Endodermal cell (in vitro differentiated cells): ENCODE data around the gene SBF2. TPM values are rescaled to one million over a fixed set of nuclear protein-coding genes. Genes with fewer than 3 reads are reported as not detected.

Experiments
- DNase-seq: peaks from one replicate; pipeline ENCODE4 v3.0.0-alpha.2; 2017
- H3K27ac ChIP-seq: 2 replicates; pipeline ENCODE4 v1.5.1; 2013; ENCODE audit warnings: mild to moderate bottlenecking, low read depth, low read length, moderate library complexity
- H3K27me3 ChIP-seq: 2 replicates; pipeline ENCODE4 v1.6.1; 2013; ENCODE audit warnings: mild to moderate bottlenecking, low read length, moderate library complexity; ENCODE audit not compliant: insufficient read depth, control insufficient read depth, poor library complexity, severe bottlenecking
- H3K36me3 ChIP-seq: 2 replicates; pipeline ENCODE4 v1.7.0; 2013; ENCODE audit warnings: mild to moderate bottlenecking, low read length, moderate library complexity; ENCODE audit not compliant: control insufficient read depth, insufficient read depth
- H3K4me1 ChIP-seq: one replicate; pipeline ENCODE4 v1.7.0; 2013; ENCODE audit warnings: low read length; ENCODE audit not compliant: control insufficient read depth, insufficient read depth
- H3K4me3 ChIP-seq: 2 replicates; pipeline ENCODE4 v1.5.1; 2013; ENCODE audit warnings: mild to moderate bottlenecking, low read length, moderate library complexity
- H3K9ac ChIP-seq: 2 replicates; pipeline ENCODE4 v1.6.1; 2013; ENCODE audit warnings: mild to moderate bottlenecking, low read length, moderate library complexity; ENCODE audit not compliant: poor library complexity, severe bottlenecking; ENCODE audit errors: extremely low read depth
- H3K9me3 ChIP-seq: 2 replicates; pipeline ENCODE4 v1.6.1; 2013; ENCODE audit warnings: mild to moderate bottlenecking, low read length, moderate library complexity; ENCODE audit not compliant: control insufficient read depth
- H3K27ac Mint-ChIP-seq: 2 replicates; pipeline ENCODE4 v1.8.0; 2020; ENCODE audit warnings: mixed read lengths
- H3K27me3 Mint-ChIP-seq: 2 replicates; pipeline ENCODE4 v1.8.0; 2021; ENCODE audit warnings: mild to moderate bottlenecking, mixed read lengths; ENCODE audit not compliant: insufficient read depth
- H3K36me3 Mint-ChIP-seq: 2 replicates; pipeline ENCODE4 v1.8.0; 2020; ENCODE audit warnings: low read depth, mixed read lengths
- H3K4me1 Mint-ChIP-seq: 2 replicates; pipeline ENCODE4 v1.8.0; 2020; ENCODE audit warnings: mixed read lengths
- H3K4me3 Mint-ChIP-seq: 2 replicates; pipeline ENCODE4 v1.8.0; 2020; ENCODE audit warnings: mild to moderate bottlenecking, moderate library complexity, mixed read lengths
- H3K9me3 Mint-ChIP-seq: 2 replicates; pipeline ENCODE4 v1.8.0; 2020; ENCODE audit warnings: mild to moderate bottlenecking, mixed read lengths
- CTCF ChIP-seq: fragments of 200-600 bp; sonication (generic); conservative IDR thresholded peaks from 2 replicates; pipeline ENCODE4 v1.5.0; 2021; ENCODE audit warnings: antibody characterized with exemption, mild to moderate bottlenecking
- WGBS, 2 experiments: methylation state at CpG; one replicate each; pipeline versions ENCODE4 v1.1.5 to v1.1.7; 2013; ENCODE audit warnings: missing lambda C conversion rate in 2 of 2, mixed read lengths in 1 of 2; ENCODE audit not compliant: insufficient coverage in 1 of 2, insufficient read length in 1 of 2; 5-methylcytosine and 5-hydroxymethylcytosine counted together
- total RNA-seq, 2 donors: library from RNA; stranded (reverse); fragmentation: NEBNext Ultra II Directional in 1 of 2; extraction: Animal tissue kit (Norgen Biotek cat#: 25700) in 1 of 2; gene quantifications; 2 replicates in 1 of 2; 3 replicates in 1 of 2; pipeline ENCODE4 v1.2.1, GENCODE V29; 2021

The SBF2 gene
- total RNA-seq, 2 donors from 2014 or later, result 27.1 to 32.5 TPM

GRCh38 chr11:9772218-9772617, 521.8 kb downstream of the SBF2 start:
- H3K9ac ChIP-seq, result no peak overlapping the region
- DNase-seq, result no peak
- H3K4me3 ChIP-seq, result no peak overlapping the region
- Mint-ChIP-seq H3K9me3 (no peaks in the 10 kb centered on the region), H3K27ac (no peak overlapping the region), H3K4me3 (no peak overlapping the region), H3K4me1 (peaks cover 25% of the 10 kb centered on the region), H3K27me3 (no peaks in the 10 kb centered on the region), H3K36me3 (no peaks in the 10 kb centered on the region)
- H3K9me3 ChIP-seq, result no peaks in the 10 kb centered on the region
- no peaks in the 10 kb centered on the region for H3K36me3 ChIP-seq
- H3K27ac ChIP-seq, result no peak overlapping the region
- H3K27me3 ChIP-seq, result no peaks in the 10 kb centered on the region
- H3K4me1 ChIP-seq, result peaks cover 17% of the 10 kb centered on the region
- no peak for TF ChIP-seq CTCF
- 93 to 94% methylated on average over 3 to 4 of the region's 4 CpGs for WGBS, 2 experiments

GRCh38 chr11:9771071-9771511, 522.9 kb downstream of the SBF2 start:
- no peaks in the 10 kb centered on the region for H3K36me3 Mint-ChIP-seq
- H3K9ac ChIP-seq, result no peak overlapping the region
- peaks cover 13% of the 10 kb centered on the region for H3K4me1 Mint-ChIP-seq
- no peaks in the 10 kb centered on the region for H3K9me3 ChIP-seq
- H3K9me3 Mint-ChIP-seq, result no peaks in the 10 kb centered on the region
- no peaks in the 10 kb centered on the region for H3K36me3 ChIP-seq
- H3K27me3 Mint-ChIP-seq, result no peaks in the 10 kb centered on the region
- 100% methylated on average over 1 of the region's 1 CpG; no CpG with 5 or more reads in 1 of the 2 experiments for WGBS, 2 experiments
- H3K27ac ChIP-seq, result no peak overlapping the region
- no peaks in the 10 kb centered on the region for H3K27me3 ChIP-seq
- no peak for DNase-seq
- H3K27ac Mint-ChIP-seq, result no peak overlapping the region
- TF ChIP-seq CTCF, result no peak
- peaks cover 11% of the 10 kb centered on the region for H3K4me1 ChIP-seq
- H3K4me3 ChIP-seq, result no peak overlapping the region
- H3K4me3 Mint-ChIP-seq, result no peak overlapping the region

- no peak overlapping the region for H3K4me3 Mint-ChIP-seq
- WGBS, 2 experiments, result 90 to 91% methylated on average over 4 of the region's 4 CpGs
- Histone ChIP-seq H3K27me3 (no peaks in the 10 kb centered on the region), H3K36me3 (no peaks in the 10 kb centered on the region), H3K9ac (no peak overlapping the region), H3K4me1 (peaks cover 3% of the 10 kb centered on the region), H3K9me3 (no peaks in the 10 kb centered on the region), H3K27ac (no peak overlapping the region), H3K4me3 (no peak overlapping the region)
- H3K27ac Mint-ChIP-seq, result no peak overlapping the region
- no peak for TF ChIP-seq CTCF
- DNase-seq, result no peak
- H3K36me3 Mint-ChIP-seq, result no peaks in the 10 kb centered on the region
- no peaks in the 10 kb centered on the region for H3K9me3 Mint-ChIP-seq
- H3K4me1 Mint-ChIP-seq, result peaks cover 13% of the 10 kb centered on the region
- H3K27me3 Mint-ChIP-seq, result no peaks in the 10 kb centered on the region
These were observed 524.4 kb downstream of the SBF2 start for GRCh38 chr11:9769621-9770020.
